PC-9 (cell line): Measurements from ENCODE around the gene NR4A3.

ENCODE experiments used
- EZH2 ChIP-seq: fragments of 200-600 bp; sonication (generic); IDR thresholded peaks from 2 replicates; pipeline ENCODE4 v1.8.0; 2017; ENCODE audit warnings: antibody characterized with exemption, low read depth
- TF ChIP-seq, protein P1 (sequence below): fragments of 200-600 bp; sonication (generic); conservative IDR thresholded peaks from 2 replicates; pipeline ENCODE4 v1.6.1; 2017; ENCODE audit warnings: mixed run types, antibody characterized with exemption, mild to moderate bottlenecking, moderate library complexity

DNA sequence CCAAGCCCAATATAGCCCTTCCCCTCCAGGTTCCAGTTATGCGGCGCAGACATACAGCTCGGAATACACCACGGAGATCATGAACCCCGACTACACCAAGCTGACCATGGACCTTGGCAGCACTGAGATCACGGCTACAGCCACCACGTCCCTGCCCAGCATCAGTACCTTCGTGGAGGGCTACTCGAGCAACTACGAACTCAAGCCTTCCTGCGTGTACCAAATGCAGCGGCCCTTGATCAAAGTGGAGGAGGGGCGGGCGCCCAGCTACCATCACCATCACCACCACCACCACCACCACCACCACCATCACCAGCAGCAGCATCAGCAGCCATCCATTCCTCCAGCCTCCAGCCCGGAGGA is 6.3 kb downstream of the NR4A3 start:
- TF ChIP-seq, protein P1, sequence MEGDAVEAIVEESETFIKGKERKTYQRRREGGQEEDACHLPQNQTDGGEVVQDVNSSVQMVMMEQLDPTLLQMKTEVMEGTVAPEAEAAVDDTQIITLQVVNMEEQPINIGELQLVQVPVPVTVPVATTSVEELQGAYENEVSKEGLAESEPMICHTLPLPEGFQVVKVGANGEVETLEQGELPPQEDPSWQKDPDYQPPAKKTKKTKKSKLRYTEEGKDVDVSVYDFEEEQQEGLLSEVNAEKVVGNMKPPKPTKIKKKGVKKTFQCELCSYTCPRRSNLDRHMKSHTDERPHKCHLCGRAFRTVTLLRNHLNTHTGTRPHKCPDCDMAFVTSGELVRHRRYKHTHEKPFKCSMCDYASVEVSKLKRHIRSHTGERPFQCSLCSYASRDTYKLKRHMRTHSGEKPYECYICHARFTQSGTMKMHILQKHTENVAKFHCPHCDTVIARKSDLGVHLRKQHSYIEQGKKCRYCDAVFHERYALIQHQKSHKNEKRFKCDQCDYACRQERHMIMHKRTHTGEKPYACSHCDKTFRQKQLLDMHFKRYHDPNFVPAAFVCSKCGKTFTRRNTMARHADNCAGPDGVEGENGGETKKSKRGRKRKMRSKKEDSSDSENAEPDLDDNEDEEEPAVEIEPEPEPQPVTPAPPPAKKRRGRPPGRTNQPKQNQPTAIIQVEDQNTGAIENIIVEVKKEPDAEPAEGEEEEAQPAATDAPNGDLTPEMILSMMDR = no peak
- TF ChIP-seq EZH2 = no peak
